ENCODE measurements around the gene MRPL49.

The MRPL49 gene

DNA sequence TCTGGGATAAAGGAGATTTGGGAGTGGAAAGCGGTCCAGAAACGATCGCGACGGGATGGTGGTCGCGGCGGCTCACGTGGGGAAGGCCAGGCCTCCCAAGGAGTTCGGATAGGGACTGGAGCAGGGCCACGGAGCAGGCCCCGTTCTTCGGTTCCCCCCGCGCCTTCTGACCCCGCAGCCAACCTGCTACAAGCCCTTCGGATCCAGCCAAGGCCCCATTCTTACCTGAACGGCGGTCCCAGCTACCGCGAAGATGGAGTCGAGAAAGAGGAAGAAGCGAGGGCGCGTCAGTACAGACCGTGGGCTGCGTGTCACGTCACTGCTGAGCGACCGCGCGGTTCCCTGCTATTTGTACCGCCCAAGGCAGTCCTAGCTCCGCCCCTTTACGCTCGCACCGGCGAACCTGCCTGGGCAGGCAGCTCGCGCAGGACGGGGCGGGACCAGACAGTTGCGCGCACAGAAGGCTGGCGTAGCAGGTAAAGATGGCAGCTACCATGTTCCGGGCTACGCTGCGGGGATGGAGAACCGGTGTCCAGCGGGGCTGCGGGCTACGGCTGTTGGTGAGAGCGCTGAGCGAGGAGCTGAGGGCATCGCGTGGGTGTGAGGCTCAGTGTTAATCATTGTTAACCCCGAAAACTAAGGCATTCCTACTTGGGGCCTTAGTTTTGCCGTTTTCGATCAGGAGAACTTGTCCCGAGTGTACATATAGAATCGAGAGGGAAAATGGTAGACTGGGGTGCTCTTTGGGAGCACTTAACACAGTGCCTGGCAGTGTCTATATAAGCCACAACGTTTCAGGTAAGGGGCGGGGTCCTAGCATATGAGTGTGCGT lies at the start of gene MRPL49, which contains the start of gene FAU:
TSS of gene MRPL49 (plus strand) at position 457 of the 832 bp plus-strand sequence. CDS start at position 483, 26 bp downstream.
TSS of gene FAU (minus strand) at position 270 of the 832 bp plus-strand sequence. CDS start 321 bp downstream, outside the sequence.
- Histone ChIP-seq H3K36me3 (ENCODE audit: control insufficient read depth in 2 of 2, insufficient read depth in 2 of 2, low read length in 2 of 2) (peaks cover 33 to 37% of the 10 kb centered on the region in 2 donors), H3K9ac (ENCODE audit: low read length in 2 of 2) (peak within 1 kb of the TSS; percentile 97 to 99), H3K4me1 (ENCODE audit: control insufficient read depth, insufficient read depth, low read length) (peaks cover 27% of the 10 kb centered on the region), H3K4me3 (ENCODE audit: low read length in 2 of 2) (peak within 1 kb of the TSS; percentile 98 to 99), H3K27ac (ENCODE audit: low read length) (peak within 1 kb of the TSS; percentile 92), H3K27me3 (ENCODE audit: control insufficient read depth in 1 of 2, insufficient read depth in 2 of 2, low read length in 2 of 2) (no peaks in the 10 kb centered on the region), H3K9me3 (ENCODE audit: control insufficient read depth in 2 of 2, low read length in 2 of 2) (no peaks in the 10 kb centered on the region)

DNA sequence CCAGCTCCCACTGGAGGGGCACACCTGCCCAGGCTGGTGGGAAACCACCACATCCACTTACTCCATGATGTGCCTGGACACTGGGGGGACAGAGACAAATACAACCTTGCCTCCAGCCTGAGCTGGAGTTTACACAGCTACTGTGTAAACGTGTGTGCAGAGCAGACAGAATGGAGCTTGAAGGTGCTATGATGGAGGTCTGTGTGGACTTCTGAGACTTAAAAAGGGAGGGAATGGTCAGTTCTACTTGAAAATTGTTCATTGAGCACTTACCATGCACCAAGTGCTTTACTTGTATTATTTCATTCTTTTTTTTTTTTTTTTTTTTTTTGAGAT lies 49.5 kb upstream of the MRPL49 start:
- Histone ChIP-seq H3K4me1 (ENCODE audit: control insufficient read depth, insufficient read depth, low read length) (no peaks in the 10 kb centered on the region), H3K36me3 (ENCODE audit: control insufficient read depth in 2 of 2, insufficient read depth in 2 of 2, low read length in 2 of 2) (no peaks in the 10 kb centered on the region)

GRCh38 chr11:65077451-65077850 lies 44.7 kb upstream of the MRPL49 start:
- no peak overlapping the region for H3K27ac ChIP-seq (ENCODE audit: low read length)
- no peaks in the 10 kb centered on the region for H3K4me1 ChIP-seq (ENCODE audit: control insufficient read depth, insufficient read depth, low read length)
- no peaks in the 10 kb centered on the region for H3K9me3 ChIP-seq (ENCODE audit: control insufficient read depth in 2 of 2, low read length in 2 of 2)
- no peaks in the 10 kb centered on the region for H3K27me3 ChIP-seq (ENCODE audit: control insufficient read depth in 1 of 2, insufficient read depth in 2 of 2, low read length in 2 of 2)
- no peaks in the 10 kb centered on the region for H3K36me3 ChIP-seq (ENCODE audit: control insufficient read depth in 2 of 2, insufficient read depth in 2 of 2, low read length in 2 of 2)
- H3K4me3 ChIP-seq (ENCODE audit: low read length in 2 of 2) = no peak overlapping the region
- H3K9ac ChIP-seq (ENCODE audit: low read length in 2 of 2) = no peak overlapping the region

More for the DNA sequence above, 49.5 kb upstream of the MRPL49 start:
- Histone ChIP-seq H3K9ac (ENCODE audit: low read length in 2 of 2) (no peak overlapping the region), H3K4me3 (ENCODE audit: low read length in 2 of 2) (no peak overlapping the region), H3K27ac (ENCODE audit: low read length) (no peak overlapping the region), H3K27me3 (ENCODE audit: control insufficient read depth in 1 of 2, insufficient read depth in 2 of 2, low read length in 2 of 2) (no peaks in the 10 kb centered on the region), H3K9me3 (ENCODE audit: control insufficient read depth in 2 of 2, low read length in 2 of 2) (no peaks in the 10 kb centered on the region)

DNA sequence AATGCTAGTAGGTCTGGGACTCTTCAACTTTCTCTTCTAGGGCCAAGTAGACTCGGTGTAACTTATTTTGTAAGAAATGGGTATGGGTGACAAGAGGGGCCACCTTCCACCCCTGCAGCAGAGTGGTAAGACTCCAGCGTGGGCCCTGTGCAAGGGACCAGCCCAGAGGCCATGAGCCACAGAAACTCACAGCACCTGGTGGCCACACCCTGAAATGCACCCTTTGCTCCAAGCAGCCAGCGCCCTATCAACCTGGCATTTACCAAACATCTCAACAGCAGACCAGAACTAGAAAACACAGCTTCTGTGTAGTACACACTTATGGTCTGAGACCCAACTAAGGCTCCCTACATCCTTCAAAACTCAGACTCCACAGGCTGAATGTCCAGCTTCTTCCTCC lies 44.0 kb upstream of the MRPL49 start:
- Histone ChIP-seq H3K27me3 (ENCODE audit: control insufficient read depth in 1 of 2, insufficient read depth in 2 of 2, low read length in 2 of 2) (no peaks in the 10 kb centered on the region), H3K9me3 (ENCODE audit: control insufficient read depth in 2 of 2, low read length in 2 of 2) (no peaks in the 10 kb centered on the region), H3K27ac (ENCODE audit: low read length) (no peak overlapping the region), H3K4me1 (ENCODE audit: control insufficient read depth, insufficient read depth, low read length) (peaks cover under 1% of the 10 kb centered on the region), H3K9ac (ENCODE audit: low read length in 2 of 2) (no peak overlapping the region), H3K4me3 (ENCODE audit: low read length in 2 of 2) (no peak overlapping the region), H3K36me3 (ENCODE audit: control insufficient read depth in 2 of 2, insufficient read depth in 2 of 2, low read length in 2 of 2) (no peaks in the 10 kb centered on the region)

GRCh38 chr11:65078786-65079342 lies 43.3 kb upstream of the MRPL49 start:
- no peak overlapping the region for H3K27ac ChIP-seq (ENCODE audit: low read length)
- peaks cover 8% of the 10 kb centered on the region for H3K4me1 ChIP-seq (ENCODE audit: control insufficient read depth, insufficient read depth, low read length)
- H3K9ac ChIP-seq (ENCODE audit: low read length in 2 of 2) = no peak overlapping the region
- H3K9me3 ChIP-seq (ENCODE audit: control insufficient read depth in 2 of 2, low read length in 2 of 2) = no peaks in the 10 kb centered on the region
- no peaks in the 10 kb centered on the region for H3K27me3 ChIP-seq (ENCODE audit: control insufficient read depth in 1 of 2, insufficient read depth in 2 of 2, low read length in 2 of 2)
- no peak overlapping the region for H3K4me3 ChIP-seq (ENCODE audit: low read length in 2 of 2)
- no peaks in the 10 kb centered on the region for H3K36me3 ChIP-seq (ENCODE audit: control insufficient read depth in 2 of 2, insufficient read depth in 2 of 2, low read length in 2 of 2)

- H3K4me1 ChIP-seq (ENCODE audit: control insufficient read depth, insufficient read depth, low read length) = peaks cover 21% of the 10 kb centered on the region
- peak overlapping the region; percentile 80 for H3K27ac ChIP-seq (ENCODE audit: low read length)
- H3K36me3 ChIP-seq (ENCODE audit: control insufficient read depth in 2 of 2, insufficient read depth in 2 of 2, low read length in 2 of 2) = peaks cover 19 to 26% of the 10 kb centered on the region in 2 donors
- no peaks in the 10 kb centered on the region for H3K9me3 ChIP-seq (ENCODE audit: control insufficient read depth in 2 of 2, low read length in 2 of 2)
- peak overlapping the region in 1 of 2 donors; percentile 77 for H3K9ac ChIP-seq (ENCODE audit: low read length in 2 of 2)
- H3K4me3 ChIP-seq (ENCODE audit: low read length in 2 of 2) = peak overlapping the region; percentile 67 to 85
- H3K27me3 ChIP-seq (ENCODE audit: control insufficient read depth in 1 of 2, insufficient read depth in 2 of 2, low read length in 2 of 2) = no peaks in the 10 kb centered on the region
These were observed 38.8 kb upstream of the MRPL49 start for GRCh38 chr11:65083134-65083833.

DNA sequence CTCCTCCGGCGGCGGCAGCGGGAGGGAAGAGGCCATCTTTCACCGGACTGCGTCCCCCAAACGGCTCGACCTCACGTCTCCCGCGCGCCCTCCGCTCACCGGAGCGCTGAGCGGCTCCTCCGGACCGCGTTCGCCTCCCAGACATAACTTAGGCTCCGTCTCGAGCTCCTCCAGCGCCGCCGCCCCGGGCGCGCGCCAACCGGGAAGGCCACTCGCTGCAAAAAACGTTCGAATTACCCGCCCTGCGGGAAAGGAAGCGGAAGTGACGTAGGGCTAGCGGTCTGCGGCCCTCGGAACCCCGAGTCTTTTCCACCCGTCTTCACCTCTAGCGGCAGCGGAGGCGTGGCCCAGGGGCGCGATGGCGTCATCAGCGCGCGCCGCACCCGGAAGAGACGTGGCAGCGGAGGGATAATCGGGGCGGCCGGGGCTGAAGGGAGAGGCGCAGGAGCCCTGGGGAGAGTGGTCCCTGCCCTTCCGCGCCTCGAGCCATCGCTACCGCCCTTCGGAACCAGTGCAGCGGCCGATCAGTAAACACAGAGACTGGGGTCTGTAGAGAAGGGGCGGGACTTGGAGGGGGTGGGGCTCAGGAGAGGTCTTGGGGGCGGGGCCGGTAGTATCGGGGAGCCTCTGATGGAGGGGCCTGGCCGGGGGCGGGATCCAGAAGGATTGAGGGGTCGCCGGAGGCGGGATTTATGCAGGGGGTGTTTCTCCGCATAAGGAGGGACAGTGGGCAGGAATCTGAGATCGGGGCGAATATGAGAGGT lies 38.1 kb upstream of the MRPL49 start, which contains the start of the genes CDCA5 and ZFPL1:
TSS of gene CDCA5 (minus strand) at position 207 of the 764 bp plus-strand sequence. CDS start at position 145, 62 bp downstream.
TSS of gene ZFPL1 (plus strand) at position 389 of the 764 bp plus-strand sequence. CDS start 477 bp downstream, outside the sequence.
- H3K36me3 ChIP-seq (ENCODE audit: control insufficient read depth in 2 of 2, insufficient read depth in 2 of 2, low read length in 2 of 2) = peaks cover 27 to 32% of the 10 kb centered on the region in 2 donors
- peak within 1 kb of the TSS; percentile 77 to 88 for H3K9ac ChIP-seq (ENCODE audit: low read length in 2 of 2)
- peak within 1 kb of the TSS; percentile 79 to 85 for H3K4me3 ChIP-seq (ENCODE audit: low read length in 2 of 2)
- no peaks in the 10 kb centered on the region for H3K27me3 ChIP-seq (ENCODE audit: control insufficient read depth in 1 of 2, insufficient read depth in 2 of 2, low read length in 2 of 2)
- no peaks in the 10 kb centered on the region for H3K9me3 ChIP-seq (ENCODE audit: control insufficient read depth in 2 of 2, low read length in 2 of 2)
- peak within 1 kb of the TSS; percentile 80 for H3K27ac ChIP-seq (ENCODE audit: low read length)
- H3K4me1 ChIP-seq (ENCODE audit: control insufficient read depth, insufficient read depth, low read length) = peaks cover 21% of the 10 kb centered on the region

- Histone ChIP-seq H3K4me3 (ENCODE audit: low read length in 2 of 2) (peak overlapping the region; percentile 79 to 85), H3K4me1 (ENCODE audit: control insufficient read depth, insufficient read depth, low read length) (peaks cover 21% of the 10 kb centered on the region), H3K9ac (ENCODE audit: low read length in 2 of 2) (peak overlapping the region; percentile 77 to 88), H3K36me3 (ENCODE audit: control insufficient read depth in 2 of 2, insufficient read depth in 2 of 2, low read length in 2 of 2) (peaks cover 28 to 35% of the 10 kb centered on the region in 2 donors), H3K9me3 (ENCODE audit: control insufficient read depth in 2 of 2, low read length in 2 of 2) (no peaks in the 10 kb centered on the region), H3K27ac (ENCODE audit: low read length) (peak overlapping the region; percentile 80), H3K27me3 (ENCODE audit: control insufficient read depth in 1 of 2, insufficient read depth in 2 of 2, low read length in 2 of 2) (no peaks in the 10 kb centered on the region)
These were observed 37.3 kb upstream of the MRPL49 start for GRCh38 chr11:65084598-65085375.

- Histone ChIP-seq H3K4me3 (ENCODE audit: low read length in 2 of 2) (no peak overlapping the region), H3K27me3 (ENCODE audit: control insufficient read depth in 1 of 2, insufficient read depth in 2 of 2, low read length in 2 of 2) (no peaks in the 10 kb centered on the region), H3K9ac (ENCODE audit: low read length in 2 of 2) (no peak overlapping the region), H3K36me3 (ENCODE audit: control insufficient read depth in 2 of 2, insufficient read depth in 2 of 2, low read length in 2 of 2) (peaks cover 28 to 35% of the 10 kb centered on the region in 2 donors), H3K9me3 (ENCODE audit: control insufficient read depth in 2 of 2, low read length in 2 of 2) (no peaks in the 10 kb centered on the region), H3K27ac (ENCODE audit: low read length) (no peak overlapping the region), H3K4me1 (ENCODE audit: control insufficient read depth, insufficient read depth, low read length) (peaks cover 21% of the 10 kb centered on the region)
These were observed 36.7 kb upstream of the MRPL49 start for GRCh38 chr11:65085446-65085845.
